Anterior cingulate cortex (tissue), 58 donors: ENCODE data around the gene ERMP1.
A peak's percentile ranks its signal among the peaks of the same experiment; 100 is the strongest.
"Not testable (repeated sequence)": the region's sequence is repeated elsewhere in the genome, so short reads cannot be mapped to it uniquely, and the experiment has no call there.

Experiments
- DNase-seq, 58 donors: peaks; one replicate each; lab custom pipeline; 2025; lab: John Stamatoyannopoulos, UW

The ERMP1 gene

GRCh38 chr9:5787220-5787619, 45.7 kb downstream of the ERMP1 start:
- no peak for DNase-seq

- peak in 19 of 58 donors; percentile 2 to 60 (median 19) for DNase-seq
Measured at GRCh38 chr9:5786370-5787127, 46.4 kb downstream of the ERMP1 start.

- no peak for DNase-seq
Measured at GRCh38 chr9:5784526-5785315, 48.2 kb downstream of the ERMP1 start.

GRCh38 chr9:5783982-5784381, 48.9 kb downstream of the ERMP1 start:
- DNase-seq = no peak

DNA sequence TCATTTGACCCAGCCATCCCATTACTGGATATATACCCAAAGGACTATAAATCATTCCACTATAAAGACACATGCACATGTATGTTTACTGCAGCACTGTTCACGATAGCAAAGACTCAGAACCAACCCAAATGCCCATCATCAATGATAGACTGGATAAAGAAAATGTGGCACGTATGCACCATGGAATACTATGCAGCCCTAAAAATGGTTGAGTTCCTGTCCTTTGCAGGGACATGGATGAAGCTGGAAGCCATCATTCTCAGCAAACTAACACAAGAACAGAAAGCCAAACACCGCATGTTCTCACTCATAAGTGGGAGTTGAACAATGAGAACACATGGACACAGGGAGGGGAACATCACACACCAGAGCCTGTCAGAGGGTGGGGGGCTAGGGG, 49.5 kb downstream of the ERMP1 start:
- not testable (repeated sequence) for DNase-seq

DNA sequence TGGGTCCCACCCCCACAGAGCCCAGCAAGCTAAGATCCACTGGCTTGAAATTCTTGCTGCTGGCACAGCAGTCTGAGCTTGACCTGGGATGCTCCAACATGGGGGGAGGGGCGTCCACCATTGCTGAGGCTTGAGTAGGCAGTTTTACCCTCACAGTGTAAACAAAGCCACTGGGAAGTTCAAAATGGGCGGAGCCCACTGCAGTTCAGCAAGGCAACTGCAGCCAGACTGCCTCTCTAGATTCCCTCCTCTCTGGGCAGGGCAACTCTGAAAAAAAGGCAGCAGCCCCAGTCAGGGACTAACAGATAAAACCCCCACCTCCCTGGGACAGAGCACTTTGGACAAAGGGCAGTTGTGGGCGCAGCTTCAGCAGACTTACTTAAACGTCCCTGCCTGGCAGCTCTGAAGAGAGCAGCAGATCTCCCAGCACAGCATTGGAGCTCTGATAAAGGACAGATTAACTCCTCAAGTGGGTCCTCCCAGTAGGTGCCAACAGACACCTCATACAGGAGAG, 53.2 kb downstream of the ERMP1 start:
- not testable (repeated sequence) for DNase-seq

DNA sequence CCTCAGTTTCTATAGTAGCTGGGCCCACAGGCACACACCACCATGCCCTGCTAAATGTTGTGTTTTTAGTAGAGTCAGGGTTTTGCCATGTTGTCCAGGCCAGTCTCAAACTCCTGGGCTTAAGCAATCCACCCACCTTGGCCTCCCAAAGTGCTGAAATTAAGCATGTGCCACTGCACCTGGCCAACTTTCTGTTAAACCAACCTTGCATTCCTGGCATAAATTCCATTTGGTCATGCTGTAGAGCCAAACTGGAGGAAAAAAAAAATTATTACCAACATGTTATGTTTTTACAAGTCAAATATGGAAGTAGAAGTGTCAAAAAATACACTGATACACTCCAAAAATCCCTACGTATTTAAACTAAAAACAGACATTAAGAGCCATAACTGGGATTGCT, 54.1 kb downstream of the ERMP1 start:
- no peak for DNase-seq

DNA sequence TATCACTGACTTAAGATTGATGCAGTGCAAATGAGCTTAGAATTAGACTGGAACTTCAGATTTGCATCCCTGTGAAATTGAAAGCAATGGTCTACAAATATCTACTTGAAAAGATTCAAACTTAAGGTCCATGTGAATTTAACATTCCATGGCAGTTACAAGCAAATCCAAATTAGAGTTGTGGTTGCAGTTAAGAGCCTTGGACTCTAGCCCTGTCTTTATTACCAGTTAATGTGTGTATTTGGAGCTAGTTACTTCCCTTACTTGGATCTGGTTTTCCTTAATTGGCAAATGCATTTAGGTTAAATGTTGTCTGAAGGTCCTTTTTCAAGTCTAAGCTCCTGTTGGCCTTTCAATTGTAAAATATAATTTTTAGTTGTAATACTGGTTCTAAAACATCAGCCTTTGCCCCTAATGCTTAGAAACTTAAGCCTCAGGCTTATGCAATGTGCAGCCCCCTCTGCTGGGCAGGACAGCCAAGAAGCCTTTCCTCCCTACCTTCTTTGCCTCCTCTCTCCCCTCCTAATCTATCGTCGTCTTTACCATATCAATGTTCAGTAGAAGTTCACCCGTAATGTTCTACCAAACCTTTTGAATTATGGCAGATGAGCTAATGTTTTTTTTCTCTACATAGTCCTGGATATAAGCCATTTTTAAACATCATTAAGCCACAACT, 59.5 kb downstream of the ERMP1 start:
- no peak for DNase-seq

GRCh38 chr9:5767968-5768932, 64.7 kb downstream of the ERMP1 start:
- no peak for DNase-seq

GRCh38 chr9:5764130-5764868, 68.6 kb downstream of the ERMP1 start:
- no peak for DNase-seq

GRCh38 chr9:5762421-5762820, 70.5 kb downstream of the ERMP1 start:
- no peak for DNase-seq

- no peak for DNase-seq
Measured at GRCh38 chr9:5760338-5760737, 72.6 kb downstream of the ERMP1 start.

DNA sequence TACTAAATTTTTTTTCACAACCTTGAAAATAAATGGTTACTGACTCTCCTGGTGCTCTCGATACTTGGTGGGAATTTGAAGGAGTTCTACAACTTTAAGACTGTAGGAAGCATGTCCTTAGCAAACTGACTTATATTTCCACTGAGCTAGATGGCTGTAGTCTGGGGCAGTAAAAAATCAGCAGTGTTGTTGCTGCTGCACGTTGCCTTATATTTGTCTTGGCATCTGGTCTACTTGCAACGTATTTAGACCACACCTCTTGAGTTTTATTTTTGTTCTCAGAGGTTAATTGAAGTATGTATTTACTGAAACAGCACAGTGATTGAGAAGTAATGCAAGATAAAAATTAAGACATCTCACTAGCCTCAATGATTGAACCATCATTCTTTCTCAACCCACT, 76.3 kb downstream of the ERMP1 start:
- no peak for DNase-seq

DNA sequence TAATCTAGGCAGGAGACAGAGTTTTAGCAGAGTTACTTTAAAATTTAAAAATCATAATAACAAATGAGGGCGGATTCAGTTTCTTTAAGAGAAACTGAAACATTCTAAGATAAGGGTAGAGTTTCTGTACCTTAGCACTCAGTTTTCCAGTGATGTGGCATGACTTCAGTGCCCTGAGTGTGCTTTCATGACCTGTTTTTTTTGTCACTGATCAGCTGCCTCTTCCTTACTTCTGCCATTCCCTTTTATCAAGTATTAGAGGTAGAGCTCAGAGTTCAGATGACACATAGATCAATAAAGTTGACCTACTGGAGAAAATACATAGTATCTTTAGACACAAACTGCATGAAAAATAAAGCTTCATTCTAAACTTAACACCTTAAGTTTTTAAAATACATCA, 82.3 kb downstream of the ERMP1 start:
- DNase-seq = no peak

- DNase-seq = no peak
Measured at GRCh38 chr9:5749306-5749705, 83.6 kb downstream of the ERMP1 start.

DNA sequence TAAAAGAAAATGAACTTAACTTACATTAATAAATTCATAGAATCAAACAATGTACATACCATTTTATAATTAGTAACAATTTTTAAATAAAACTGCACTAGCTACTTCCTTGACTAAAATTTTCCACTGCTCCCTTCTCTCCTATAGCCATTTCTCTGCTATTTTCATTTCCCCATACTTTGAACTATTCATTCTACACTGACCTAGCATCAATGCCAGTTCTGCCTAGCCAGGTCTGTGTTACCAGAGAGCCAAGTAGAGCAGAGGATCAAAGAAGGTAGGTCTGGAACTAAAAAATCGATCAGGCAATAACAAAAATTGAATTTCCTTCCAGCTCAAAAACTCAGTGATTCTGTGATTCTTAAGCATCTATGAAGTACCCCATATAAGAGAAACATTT, 84.5 kb downstream of the ERMP1 start:
- no peak for DNase-seq

GRCh38 chr9:5743109-5743508, 89.8 kb downstream of the ERMP1 start:
- DNase-seq = no peak

DNA sequence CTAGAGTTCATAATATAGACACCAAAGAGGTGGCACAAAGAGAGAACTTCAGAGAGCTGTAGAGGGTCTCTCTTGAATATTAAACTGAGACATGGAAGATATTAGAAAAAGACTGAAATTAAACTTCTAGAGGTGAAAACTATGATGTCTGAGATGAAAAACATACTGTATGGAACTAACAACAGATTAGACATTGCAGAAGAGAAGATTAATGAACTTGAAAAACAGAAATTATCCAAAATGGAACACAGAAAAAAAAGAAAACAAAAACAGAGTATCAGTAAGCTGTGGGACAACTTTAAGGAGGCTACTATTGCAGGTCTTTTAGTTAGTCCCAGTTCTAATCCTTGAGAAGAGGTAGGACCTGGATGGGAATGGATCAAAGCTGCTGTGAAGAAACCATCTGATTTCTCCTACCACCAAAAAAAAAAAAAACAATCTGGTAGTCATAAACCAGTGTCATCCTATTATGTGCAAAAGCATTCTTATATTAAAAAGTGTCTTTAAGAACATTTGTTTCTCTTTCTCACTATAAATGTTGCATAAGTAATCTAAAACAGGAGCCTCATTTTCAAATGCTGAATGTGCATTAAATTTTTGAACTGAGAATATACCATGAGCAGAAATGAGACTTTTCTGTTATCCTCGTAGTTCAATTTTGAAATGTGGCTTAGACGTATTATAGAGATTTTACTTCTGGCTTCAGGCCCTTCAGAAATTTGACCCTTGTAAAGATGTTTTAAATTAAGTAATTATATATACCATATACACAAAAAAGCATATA, 96.2 kb downstream of the ERMP1 start:
- no peak for DNase-seq
